Common myeloid progenitor, CD34-positive (primary cell): Measurements from ENCODE around the gene BOK.

Source experiments
- CTCF ChIA-PET: fragments of 350-600 bp; sonication (Branson Sonifier 250); formaldehyde crosslinking; loops from one replicate; lab custom pipeline; 2021; ENCODE audit warnings: antibody characterized with exemption; lab: Charles Lee
- POLR2A ChIA-PET: fragments of 350-600 bp; sonication (Branson Sonifier 250); formaldehyde crosslinking; loops from one replicate; lab custom pipeline; 2021; ENCODE audit warnings: antibody characterized with exemption; lab: Charles Lee
- DNase-seq, 3 donors: peaks; one replicate each; pipeline versions ENCODE4 v3.0.0 to v3.0.0-alpha.2; 2013
- H3K27ac ChIP-seq, 2 experiments: 1 replicate in 1 of 2; 2 replicates in 1 of 2; pipeline ENCODE4 v1.7.0; 2013; ENCODE audit warnings: inconsistent platforms in 2 of 2, low read length in 2 of 2, mild to moderate bottlenecking in 2 of 2, low read depth in 1 of 2, moderate library complexity in 1 of 2; ENCODE audit not compliant: severe bottlenecking in 2 of 2, insufficient read depth in 1 of 2, poor library complexity in 1 of 2
- H3K27me3 ChIP-seq, 5 experiments: replicated peaks in 2 of 5; 1 replicate in 3 of 5; 2 replicates in 2 of 5; pipeline versions ENCODE4 v1.6.1 to v1.7.0; 2013; ENCODE audit warnings: low read length in 4 of 5, mild to moderate bottlenecking in 2 of 5, moderate library complexity in 2 of 5, inconsistent platforms in 1 of 5; ENCODE audit not compliant: insufficient read depth in 5 of 5, control insufficient read depth in 4 of 5
- H3K36me3 ChIP-seq, 4 experiments: 1 replicate in 2 of 4; 2 replicates in 2 of 4; pipeline versions ENCODE4 v1.6.1 to v1.7.0; 2013; ENCODE audit warnings: low read length in 3 of 4, control low read depth in 1 of 4, mild to moderate bottlenecking in 1 of 4; ENCODE audit not compliant: control insufficient read depth in 4 of 4, insufficient read depth in 4 of 4
- H3K4me1 ChIP-seq, 4 experiments: 1 replicate in 3 of 4; 2 replicates in 1 of 4; pipeline versions ENCODE4 v1.6.1 to v1.7.1; 2013; ENCODE audit warnings: low read length in 3 of 4, mild to moderate bottlenecking in 3 of 4, control low read depth in 1 of 4, inconsistent platforms in 1 of 4, moderate library complexity in 1 of 4; ENCODE audit not compliant: control insufficient read depth in 4 of 4, insufficient read depth in 4 of 4; ENCODE audit errors: control extremely low read depth in 1 of 4
- H3K4me3 ChIP-seq, 7 experiments: 1 replicate in 4 of 7; 2 replicates in 3 of 7; pipeline versions ENCODE4 v1.5.1 to v1.7.0; 2013; ENCODE audit warnings: mild to moderate bottlenecking in 7 of 7, low read length in 6 of 7, moderate library complexity in 6 of 7, inconsistent platforms in 2 of 7, low read depth in 2 of 7, control low read depth in 1 of 7; ENCODE audit not compliant: insufficient read depth in 4 of 7, control insufficient read depth in 1 of 7; ENCODE audit errors: extremely low read depth in 1 of 7
- H3K9me3 ChIP-seq, 5 experiments: 1 replicate in 4 of 5; 2 replicates in 1 of 5; pipeline versions ENCODE4 v1.6.1 to v1.7.1; 2013; ENCODE audit warnings: low read length in 4 of 5, mild to moderate bottlenecking in 2 of 5, inconsistent platforms in 1 of 5, low read depth in 1 of 5, moderate library complexity in 1 of 5; ENCODE audit not compliant: control insufficient read depth in 4 of 5, insufficient read depth in 2 of 5; ENCODE audit errors: control extremely low read depth in 1 of 5
- WGBS: methylation state at CpG from one replicate; pipeline ENCODE4 v1.1.5; 2013; ENCODE audit not compliant: insufficient coverage; 5-methylcytosine and 5-hydroxymethylcytosine counted together

BOK gene

GRCh38 chr2:241553512-241553830, 5.1 kb upstream of the BOK start:
- Histone ChIP-seq H3K36me3 (peaks cover 0 to 4% (median 0%) of the 10 kb centered on the region in 4 experiments), H3K9me3 (peaks cover 1 to 33% (median 22%) of the 10 kb centered on the region in 5 experiments), H3K27me3 (peaks cover 3 to 83% (median 47%) of the 10 kb centered on the region in 5 experiments), H3K4me3 (no peak overlapping the region), H3K4me1 (peaks cover 0 to 2% (median under 1%) of the 10 kb centered on the region in 4 experiments), H3K27ac (no peak overlapping the region)
- ChIA-PET CTCF (no interaction called here), POLR2A (no interaction called here)
- no CpG with 5 or more reads among the region's 12 CpGs for WGBS
- DNase-seq, result no peak

DNA sequence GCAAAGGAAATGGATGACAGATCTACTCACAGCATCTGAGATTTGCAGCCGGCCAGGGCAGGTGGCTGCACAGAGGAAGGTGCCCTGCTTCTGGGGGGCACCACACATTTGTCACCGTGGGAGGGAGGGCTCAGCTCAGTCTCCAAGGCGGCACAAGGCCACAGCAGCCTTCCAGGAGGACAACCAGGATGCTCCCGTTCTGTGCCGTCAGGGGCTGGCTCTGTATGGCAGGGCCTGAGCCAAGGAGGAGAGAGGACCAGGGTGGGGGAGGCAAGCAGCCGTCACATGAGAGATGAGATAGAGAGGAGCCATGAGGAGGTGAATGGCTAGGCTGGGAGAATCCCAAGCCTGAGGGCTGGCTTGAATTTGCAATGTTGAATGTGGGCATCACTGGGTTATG, 4.6 kb upstream of the BOK start:
- CTCF ChIA-PET, result no interaction called here

GRCh38 chr2:241554610-241555322, 3.8 kb upstream of the BOK start:
- 92% methylated on average over 7 of the region's 7 CpGs for WGBS

More for the DNA sequence above, 4.6 kb upstream of the BOK start:
- DNase-seq, result no peak
- Histone ChIP-seq H3K36me3 (peaks cover 0 to 4% (median 0%) of the 10 kb centered on the region in 4 experiments), H3K27me3 (peaks cover 3 to 83% (median 43%) of the 10 kb centered on the region in 5 experiments), H3K4me1 (peaks cover 0 to 5% (median 3%) of the 10 kb centered on the region in 4 experiments), H3K4me3 (no peak overlapping the region), H3K27ac (no peak overlapping the region), H3K9me3 (peaks cover 1 to 33% (median 22%) of the 10 kb centered on the region in 5 experiments)
- WGBS, result 57% methylated on average over 6 of the region's 6 CpGs
- POLR2A ChIA-PET, result no interaction called here

DNA sequence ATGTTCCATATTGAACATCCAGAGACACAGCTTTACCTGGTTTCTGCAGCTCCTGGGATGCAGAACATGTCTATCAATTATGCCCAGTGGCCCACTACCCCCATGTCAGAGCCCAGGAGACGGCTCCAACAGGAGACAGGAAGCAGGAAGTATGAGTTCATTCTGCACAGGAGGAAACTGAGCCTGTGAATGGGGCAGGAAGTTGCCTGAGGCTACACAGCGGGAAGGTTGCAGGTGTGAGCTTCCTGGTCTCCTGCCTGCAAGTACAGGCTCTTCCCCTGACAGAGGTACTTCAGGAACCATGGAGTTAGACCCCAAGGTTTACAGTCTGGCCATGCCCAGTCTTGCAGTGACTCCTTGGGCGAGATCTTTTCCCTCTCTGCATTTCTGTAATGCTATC, 2.8 kb upstream of the BOK start:
- CTCF ChIA-PET, result interaction anchor here (0.6 to 1.3 kb wide), 2 partner anchors 13 to 24 kb away, joined by 3 read pairs; no protein-coding TSS in a partner anchor
- POLR2A ChIA-PET, result no interaction called here

More at GRCh38 chr2:241554610-241555322, 3.8 kb upstream of the BOK start:
- Histone ChIP-seq H3K36me3 (peaks cover 0 to 4% (median 0%) of the 10 kb centered on the region in 4 experiments), H3K4me3 (no peak overlapping the region), H3K9me3 (peaks cover 1 to 33% (median 22%) of the 10 kb centered on the region in 5 experiments), H3K27me3 (peaks cover 3 to 83% (median 40%) of the 10 kb centered on the region in 5 experiments), H3K27ac (no peak overlapping the region), H3K4me1 (peaks cover 0 to 13% (median 10%) of the 10 kb centered on the region in 4 experiments)
- POLR2A ChIA-PET, result no interaction called here
- CTCF ChIA-PET, result no interaction called here
- no peak for DNase-seq

DNA sequence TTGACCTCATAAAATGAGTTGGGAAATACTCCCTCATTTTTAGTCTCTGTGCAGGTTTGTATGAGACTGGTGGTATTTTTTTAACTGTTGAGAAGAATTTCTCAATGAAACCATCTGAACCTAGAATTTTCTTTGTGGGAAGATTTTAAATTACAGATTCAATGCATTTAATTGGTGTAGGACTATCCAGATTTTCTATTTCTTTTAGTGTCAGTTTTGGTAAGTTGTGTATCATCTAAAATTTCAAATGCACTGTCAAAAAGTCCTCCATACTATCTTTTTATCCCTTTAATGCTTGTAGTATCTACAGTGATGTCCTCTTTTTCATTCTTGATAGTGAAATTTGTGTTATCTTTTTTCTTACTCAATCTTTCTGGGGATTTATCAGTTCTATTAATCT, 1.8 kb upstream of the BOK start:
- Histone ChIP-seq H3K27ac (no peak overlapping the region), H3K4me3 (no peak overlapping the region), H3K36me3 (peaks cover 0 to 4% (median 0%) of the 10 kb centered on the region in 4 experiments), H3K9me3 (peaks cover 1 to 33% (median 22%) of the 10 kb centered on the region in 5 experiments), H3K27me3 (peaks cover 3 to 81% (median 35%) of the 10 kb centered on the region in 5 experiments), H3K4me1 (peaks cover 0 to 13% (median 10%) of the 10 kb centered on the region in 4 experiments)
- ChIA-PET POLR2A (no interaction called here), CTCF (interaction anchor here (1.7 kb wide), 1 partner anchor 9 kb away, joined by 4 read pairs; no protein-coding TSS in a partner anchor)
- DNase-seq, result peak in 1 of 3 donors; percentile 19

More for the DNA sequence above, 2.8 kb upstream of the BOK start:
- Histone ChIP-seq H3K4me3 (no peak overlapping the region), H3K27me3 (peaks cover 3 to 86% (median 40%) of the 10 kb centered on the region in 5 experiments), H3K9me3 (peaks cover 1 to 33% (median 22%) of the 10 kb centered on the region in 5 experiments), H3K4me1 (peaks cover 0 to 13% (median 10%) of the 10 kb centered on the region in 4 experiments), H3K36me3 (peaks cover 0 to 4% (median 0%) of the 10 kb centered on the region in 4 experiments), H3K27ac (no peak overlapping the region)
- 37% methylated on average over 3 of the region's 3 CpGs for WGBS
- DNase-seq, result no peak

DNA sequence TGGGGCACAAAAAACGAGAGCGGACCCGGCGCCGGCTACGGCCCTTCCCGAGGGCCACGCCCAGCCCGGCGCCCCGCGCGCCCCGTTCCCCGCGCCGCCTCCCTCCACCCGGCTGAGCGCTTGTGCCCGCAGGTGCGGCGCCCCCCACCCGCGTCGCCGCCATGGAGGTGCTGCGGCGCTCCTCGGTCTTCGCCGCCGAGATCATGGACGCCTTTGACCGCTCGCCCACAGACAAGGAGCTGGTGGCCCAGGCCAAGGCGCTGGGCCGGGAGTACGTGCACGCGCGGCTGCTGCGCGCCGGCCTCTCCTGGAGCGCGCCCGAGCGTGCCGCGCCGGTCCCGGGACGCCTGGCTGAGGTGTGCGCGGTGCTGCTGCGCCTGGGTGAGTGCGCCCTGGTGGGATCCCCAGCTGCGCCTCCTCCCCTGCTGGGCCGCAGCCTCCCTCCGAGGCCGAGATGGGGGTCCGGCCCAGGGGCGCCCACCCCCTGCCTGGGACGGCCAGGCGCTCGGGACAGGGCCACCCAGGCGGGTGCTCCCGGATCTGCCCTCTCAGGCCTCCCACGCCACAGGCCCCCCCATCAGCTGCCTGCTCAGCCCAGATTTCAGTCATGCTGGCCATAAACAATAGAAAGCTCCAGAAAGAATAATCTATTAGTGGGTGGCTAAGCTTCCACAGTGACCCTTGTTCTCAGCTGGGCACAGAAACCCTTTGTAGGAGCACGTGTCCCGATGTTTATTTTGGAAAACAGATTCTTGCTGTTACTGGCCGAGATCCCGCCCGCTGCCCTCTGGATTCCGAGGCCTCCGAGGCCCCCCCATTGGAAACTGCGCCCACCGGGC, 997 bp downstream of the BOK start:
- peaks cover 0 to 13% (median 10%) of the 10 kb centered on the region in 4 experiments for H3K4me1 ChIP-seq
- CTCF ChIA-PET, result no interaction called here

More for the DNA sequence above, 997 bp downstream of the BOK start:
- POLR2A ChIA-PET, result no interaction called here
- peak overlapping the region; percentile 25 to 68 (median 66) for H3K4me3 ChIP-seq
- peaks cover 3 to 65% (median 21%) of the 10 kb centered on the region in 5 experiments for H3K27me3 ChIP-seq
- H3K27ac ChIP-seq, result no peak overlapping the region
- no peak for DNase-seq
- WGBS, result 9% methylated on average over 66 of the region's 78 CpGs
- H3K36me3 ChIP-seq, result peaks cover 0 to 4% (median 0%) of the 10 kb centered on the region in 4 experiments
- peaks cover 1 to 27% (median 22%) of the 10 kb centered on the region in 5 experiments for H3K9me3 ChIP-seq
